WERI-Rb-1 (cell line): Measurements from ENCODE around the gene ABL2.
A peak's percentile ranks its signal among the peaks of the same experiment; 100 is the strongest.
"Not testable (repeated sequence)": the region's sequence is repeated elsewhere in the genome, so short reads cannot be mapped to it uniquely, and the experiment has no call there.

ENCODE experiments used
- DNase-seq: peaks from one replicate; pipeline ENCODE4 v3.0.0-alpha.2; 2020
- H3K27ac ChIP-seq: fragments of 250-450 bp; sonication (Bioruptor Pico); 2 replicates; pipeline ENCODE4 v1.5.1; 2020; ENCODE audit warnings: mild to moderate bottlenecking, moderate library complexity
- H3K27me3 ChIP-seq: fragments of 250-450 bp; sonication (Bioruptor Pico); 2 replicates; pipeline ENCODE4 v1.5.1; 2021; ENCODE audit warnings: mild to moderate bottlenecking, low read depth, moderate library complexity; ENCODE audit not compliant: insufficient read depth, severe bottlenecking
- H3K36me3 ChIP-seq: fragments of 250-450 bp; sonication (Bioruptor Pico); 2 replicates; pipeline ENCODE4 v1.5.1; 2020; ENCODE audit warnings: mild to moderate bottlenecking, moderate library complexity
- H3K4me3 ChIP-seq: 2 replicates; pipeline ENCODE4 v1.5.1; 2011; ENCODE audit warnings: low read depth, mild to moderate bottlenecking, control low read depth, low read length
- H3K9me3 ChIP-seq: fragments of 250-450 bp; sonication (Bioruptor Pico); 2 replicates; pipeline ENCODE4 v1.5.1; 2021; ENCODE audit warnings: mild to moderate bottlenecking, moderate library complexity; ENCODE audit not compliant: severe bottlenecking
- CTCF ChIP-seq: IDR thresholded peaks from 2 replicates; pipeline ENCODE4 v1.5.1; 2011; ENCODE audit warnings: low read depth, mild to moderate bottlenecking, control low read depth, inconsistent platforms, low read length

ABL2 gene

GRCh38 chr1:179229214-179230140 is at the start of gene ABL2:
TSS of gene ABL2 (minus strand) at chr1:179229677. CDS start at chr1:179229397, 280 bp downstream.
- no peak for TF ChIP-seq CTCF
- no peaks in the 10 kb centered on the region for H3K9me3 ChIP-seq
- DNase-seq = peak; percentile 75
- peak within 1 kb of the TSS; percentile 98 for H3K27ac ChIP-seq
- H3K36me3 ChIP-seq = peaks cover 28% of the 10 kb centered on the region
- H3K27me3 ChIP-seq = no peaks in the 10 kb centered on the region
- peak within 1 kb of the TSS; percentile 98 for H3K4me3 ChIP-seq

GRCh38 chr1:179278920-179279319 is 49.4 kb upstream of the ABL2 start:
- H3K36me3 ChIP-seq = no peaks in the 10 kb centered on the region
- peaks cover 12% of the 10 kb centered on the region for H3K9me3 ChIP-seq
- no peak for TF ChIP-seq CTCF
- H3K4me3 ChIP-seq = no peak overlapping the region
- no peak for DNase-seq
- no peaks in the 10 kb centered on the region for H3K27me3 ChIP-seq
- H3K27ac ChIP-seq = no peak overlapping the region

GRCh38 chr1:179274424-179274823 is 44.9 kb upstream of the ABL2 start:
- H3K36me3 ChIP-seq, H3K27ac ChIP-seq, H3K27me3 ChIP-seq, DNase-seq, H3K4me3 ChIP-seq, H3K9me3 ChIP-seq: not testable (repeated sequence)

GRCh38 chr1:179269071-179269470 is 39.6 kb upstream of the ABL2 start:
- H3K4me3 ChIP-seq = no peak overlapping the region
- no peaks in the 10 kb centered on the region for H3K36me3 ChIP-seq
- no peaks in the 10 kb centered on the region for H3K9me3 ChIP-seq
- TF ChIP-seq CTCF = no peak
- no peak for DNase-seq
- no peak overlapping the region for H3K27ac ChIP-seq
- H3K27me3 ChIP-seq = no peaks in the 10 kb centered on the region

- H3K27ac ChIP-seq = no peak overlapping the region
- TF ChIP-seq CTCF = no peak
- H3K27me3 ChIP-seq = no peaks in the 10 kb centered on the region
- no peaks in the 10 kb centered on the region for H3K36me3 ChIP-seq
- H3K9me3 ChIP-seq = no peaks in the 10 kb centered on the region
- DNase-seq = no peak
- no peak overlapping the region for H3K4me3 ChIP-seq
Observed at GRCh38 chr1:179264507-179264906, 35.0 kb upstream of the ABL2 start.

- no peak overlapping the region for H3K27ac ChIP-seq
- no peaks in the 10 kb centered on the region for H3K9me3 ChIP-seq
- H3K27me3 ChIP-seq = no peaks in the 10 kb centered on the region
- TF ChIP-seq CTCF = no peak
- no peak for DNase-seq
- H3K4me3 ChIP-seq = no peak overlapping the region
- H3K36me3 ChIP-seq = no peaks in the 10 kb centered on the region
Observed at GRCh38 chr1:179263121-179263520, 33.6 kb upstream of the ABL2 start.
